ENCODE measurements around the gene YIPF1.

The YIPF1 gene

GRCh38 chr1:53889304-53890298 lies at the start of gene YIPF1:
YIPF1 (minus strand) TSS chr1:53889797; CDS start chr1:53888937, 860 bp downstream.
- H3K27ac ChIP-seq (ENCODE audit: low read depth, low read length): no peak within 1 kb of the TSS
- H3K4me1 ChIP-seq (ENCODE audit: control insufficient read depth, insufficient read depth, low read length): peaks cover 6% of the 10 kb centered on the region

DNA sequence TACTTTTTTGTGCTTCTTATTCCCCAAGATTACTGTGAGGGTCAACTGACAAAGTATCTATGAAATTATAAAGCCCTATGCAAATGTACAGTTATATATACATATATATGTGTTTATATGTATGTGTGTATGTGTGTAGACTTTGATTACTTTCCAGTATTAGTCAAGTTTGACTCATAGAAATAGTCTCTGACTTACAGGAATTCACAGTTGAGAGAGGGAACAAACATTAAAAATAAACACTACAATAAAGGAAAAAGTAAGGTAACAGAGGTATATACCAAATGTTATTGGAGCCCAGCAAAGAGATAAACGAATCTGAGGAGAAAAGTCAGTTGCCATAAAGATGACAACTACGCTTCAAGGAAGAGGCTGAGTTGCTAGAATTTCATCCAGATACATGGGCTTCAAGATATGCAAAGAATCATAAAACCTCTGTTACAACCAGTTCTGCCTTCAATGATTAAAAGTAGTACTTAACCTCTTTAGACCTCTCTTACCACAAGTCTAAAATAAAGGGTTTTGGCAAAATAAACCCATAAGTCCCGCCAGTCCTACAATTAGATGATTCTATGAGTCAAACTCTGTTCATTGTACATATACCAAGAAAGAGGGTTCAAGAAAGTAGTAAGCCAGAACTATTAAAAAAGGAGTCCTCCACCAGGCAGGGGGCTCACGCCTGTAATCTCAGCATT lies 48.7 kb upstream of the YIPF1 start:
- peaks cover 7% of the 10 kb centered on the region for H3K36me3 ChIP-seq (ENCODE audit: control insufficient read depth, insufficient read depth, low read length)
- no peak overlapping the region for H3K27ac ChIP-seq (ENCODE audit: low read depth, low read length)
- H3K9ac ChIP-seq (ENCODE audit: low read depth, low read length): no peak overlapping the region
- peaks cover 6% of the 10 kb centered on the region for H3K9me3 ChIP-seq (ENCODE audit: control insufficient read depth, insufficient read depth, low read length)
- no peak overlapping the region for H3K4me3 ChIP-seq (ENCODE audit: low read depth, low read length)
- no peaks in the 10 kb centered on the region for H3K27me3 ChIP-seq (ENCODE audit: control insufficient read depth, insufficient read depth, low read length)
- peaks cover 3% of the 10 kb centered on the region for H3K4me1 ChIP-seq (ENCODE audit: control insufficient read depth, insufficient read depth, low read length)

More at GRCh38 chr1:53889304-53890298, at the start of gene YIPF1:
- Histone ChIP-seq H3K9me3 (ENCODE audit: control insufficient read depth, insufficient read depth, low read length) (no peaks in the 10 kb centered on the region), H3K36me3 (ENCODE audit: control insufficient read depth, insufficient read depth, low read length) (peaks cover 13% of the 10 kb centered on the region; the same call in 1 of the 2 replicates), H3K4me3 (ENCODE audit: low read depth, low read length) (peak within 1 kb of the TSS; percentile 95), H3K9ac (ENCODE audit: low read depth, low read length) (peak within 1 kb of the TSS; percentile 72), H3K27me3 (ENCODE audit: control insufficient read depth, insufficient read depth, low read length) (no peaks in the 10 kb centered on the region)

DNA sequence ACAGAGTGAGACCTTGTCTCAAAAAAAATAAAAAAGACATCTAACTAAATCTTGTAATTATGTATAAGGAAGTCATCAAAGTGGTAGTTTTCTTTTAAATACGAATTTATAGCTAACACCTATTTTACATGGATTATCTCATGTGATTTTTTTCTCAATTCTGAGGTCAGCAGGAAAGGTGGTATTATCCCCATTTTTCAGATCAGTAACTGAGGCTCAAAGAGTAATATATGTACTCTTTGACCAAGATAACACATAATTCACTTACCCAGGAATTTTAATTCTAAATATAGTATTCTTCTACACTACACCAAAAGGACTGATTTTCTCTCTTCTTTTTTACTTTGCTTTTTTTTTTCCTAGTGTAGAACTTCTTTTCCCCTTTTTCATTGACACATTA lies 46.8 kb upstream of the YIPF1 start:
- Histone ChIP-seq H3K27ac (ENCODE audit: low read depth, low read length) (no peak overlapping the region), H3K36me3 (ENCODE audit: control insufficient read depth, insufficient read depth, low read length) (peaks cover 7% of the 10 kb centered on the region), H3K9me3 (ENCODE audit: control insufficient read depth, insufficient read depth, low read length) (peaks cover 6% of the 10 kb centered on the region), H3K27me3 (ENCODE audit: control insufficient read depth, insufficient read depth, low read length) (no peaks in the 10 kb centered on the region), H3K9ac (ENCODE audit: low read depth, low read length) (no peak overlapping the region), H3K4me1 (ENCODE audit: control insufficient read depth, insufficient read depth, low read length) (no peaks in the 10 kb centered on the region), H3K4me3 (ENCODE audit: low read depth, low read length) (no peak overlapping the region)

GRCh38 chr1:53934170-53934765 lies 44.7 kb upstream of the YIPF1 start:
- H3K27me3 ChIP-seq (ENCODE audit: control insufficient read depth, insufficient read depth, low read length): no peaks in the 10 kb centered on the region
- no peaks in the 10 kb centered on the region for H3K4me1 ChIP-seq (ENCODE audit: control insufficient read depth, insufficient read depth, low read length)
- H3K27ac ChIP-seq (ENCODE audit: low read depth, low read length): no peak overlapping the region
- no peak overlapping the region for H3K4me3 ChIP-seq (ENCODE audit: low read depth, low read length)
- peaks cover 6% of the 10 kb centered on the region for H3K9me3 ChIP-seq (ENCODE audit: control insufficient read depth, insufficient read depth, low read length)
- no peak overlapping the region for H3K9ac ChIP-seq (ENCODE audit: low read depth, low read length)
- H3K36me3 ChIP-seq (ENCODE audit: control insufficient read depth, insufficient read depth, low read length): peaks cover 7% of the 10 kb centered on the region

- Histone ChIP-seq H3K9ac (ENCODE audit: low read depth, low read length) (no peak overlapping the region), H3K4me1 (ENCODE audit: control insufficient read depth, insufficient read depth, low read length) (no peaks in the 10 kb centered on the region), H3K27me3 (ENCODE audit: control insufficient read depth, insufficient read depth, low read length) (no peaks in the 10 kb centered on the region), H3K36me3 (ENCODE audit: control insufficient read depth, insufficient read depth, low read length) (peaks cover 10% of the 10 kb centered on the region; the same call in 1 of the 2 replicates), H3K4me3 (ENCODE audit: low read depth, low read length) (no peak overlapping the region), H3K9me3 (ENCODE audit: control insufficient read depth, insufficient read depth, low read length) (peaks cover 6% of the 10 kb centered on the region), H3K27ac (ENCODE audit: low read depth, low read length) (no peak overlapping the region)
Observed at GRCh38 chr1:53931523-53931922, 41.9 kb upstream of the YIPF1 start.

DNA sequence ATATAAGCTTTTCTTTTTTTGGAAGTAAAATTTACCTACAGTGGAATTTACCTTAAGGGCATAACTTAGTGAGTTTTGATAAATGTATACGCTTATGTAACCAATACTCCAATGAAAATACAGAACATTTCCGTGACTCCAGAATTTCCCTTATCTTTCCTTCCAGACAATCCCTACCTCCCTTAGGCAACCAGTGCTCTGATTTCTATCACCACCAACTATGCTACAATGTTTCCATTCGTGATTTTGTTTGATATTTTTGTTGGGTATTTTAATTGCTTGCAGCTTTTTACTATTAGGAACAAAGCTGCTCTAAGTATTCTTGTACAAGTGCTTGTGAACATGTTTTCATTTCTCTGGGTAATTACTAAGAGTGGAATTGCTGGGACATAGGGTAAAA lies 41.3 kb upstream of the YIPF1 start:
- Histone ChIP-seq H3K4me1 (ENCODE audit: control insufficient read depth, insufficient read depth, low read length) (no peaks in the 10 kb centered on the region), H3K36me3 (ENCODE audit: control insufficient read depth, insufficient read depth, low read length) (peaks cover 10% of the 10 kb centered on the region; the same call in 1 of the 2 replicates)

GRCh38 chr1:53929246-53929960 lies 39.8 kb upstream of the YIPF1 start:
- H3K27ac ChIP-seq (ENCODE audit: low read depth, low read length): no peak overlapping the region
- H3K27me3 ChIP-seq (ENCODE audit: control insufficient read depth, insufficient read depth, low read length): no peaks in the 10 kb centered on the region
- H3K9ac ChIP-seq (ENCODE audit: low read depth, low read length): no peak overlapping the region
- no peaks in the 10 kb centered on the region for H3K4me1 ChIP-seq (ENCODE audit: control insufficient read depth, insufficient read depth, low read length)
- H3K36me3 ChIP-seq (ENCODE audit: control insufficient read depth, insufficient read depth, low read length): peaks cover 7% of the 10 kb centered on the region; the same call in 1 of the 2 replicates
- H3K9me3 ChIP-seq (ENCODE audit: control insufficient read depth, insufficient read depth, low read length): peaks cover 2% of the 10 kb centered on the region
- no peak overlapping the region for H3K4me3 ChIP-seq (ENCODE audit: low read depth, low read length)

More for the DNA sequence above, 41.3 kb upstream of the YIPF1 start:
- no peak overlapping the region for H3K4me3 ChIP-seq (ENCODE audit: low read depth, low read length)
- H3K9me3 ChIP-seq (ENCODE audit: control insufficient read depth, insufficient read depth, low read length): peaks cover 6% of the 10 kb centered on the region
- no peaks in the 10 kb centered on the region for H3K27me3 ChIP-seq (ENCODE audit: control insufficient read depth, insufficient read depth, low read length)
- no peak overlapping the region for H3K27ac ChIP-seq (ENCODE audit: low read depth, low read length)
- H3K9ac ChIP-seq (ENCODE audit: low read depth, low read length): no peak overlapping the region

DNA sequence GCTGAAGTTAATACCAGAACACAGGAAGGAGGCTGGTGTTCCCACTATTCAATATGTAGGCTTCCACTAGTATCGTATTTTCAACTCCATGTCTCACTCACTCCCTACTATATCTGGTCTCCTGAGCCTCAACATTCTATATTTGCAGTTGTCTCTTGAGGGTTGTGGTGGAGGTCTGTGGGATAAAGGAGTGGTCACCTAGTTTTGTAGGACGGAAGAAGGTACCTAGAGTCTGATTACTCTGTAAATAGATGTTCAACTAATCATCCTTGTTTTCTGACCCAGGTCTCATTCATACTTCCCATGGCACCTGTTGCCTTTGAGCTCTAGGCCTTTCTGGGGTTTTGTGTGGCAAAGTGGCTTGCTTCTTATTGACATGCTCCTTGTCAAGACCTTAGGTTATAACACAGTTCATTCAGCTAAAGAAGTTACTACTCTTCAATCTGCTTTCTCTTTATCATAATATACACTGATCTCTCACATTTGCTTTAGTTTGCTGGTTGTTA lies 37.8 kb upstream of the YIPF1 start:
- H3K27ac ChIP-seq (ENCODE audit: low read depth, low read length): no peak overlapping the region
- no peaks in the 10 kb centered on the region for H3K9me3 ChIP-seq (ENCODE audit: control insufficient read depth, insufficient read depth, low read length)
- peaks cover 22% of the 10 kb centered on the region for H3K36me3 ChIP-seq (ENCODE audit: control insufficient read depth, insufficient read depth, low read length)
- H3K4me3 ChIP-seq (ENCODE audit: low read depth, low read length): no peak overlapping the region
- H3K9ac ChIP-seq (ENCODE audit: low read depth, low read length): no peak overlapping the region
- no peaks in the 10 kb centered on the region for H3K4me1 ChIP-seq (ENCODE audit: control insufficient read depth, insufficient read depth, low read length)
- H3K27me3 ChIP-seq (ENCODE audit: control insufficient read depth, insufficient read depth, low read length): no peaks in the 10 kb centered on the region

DNA sequence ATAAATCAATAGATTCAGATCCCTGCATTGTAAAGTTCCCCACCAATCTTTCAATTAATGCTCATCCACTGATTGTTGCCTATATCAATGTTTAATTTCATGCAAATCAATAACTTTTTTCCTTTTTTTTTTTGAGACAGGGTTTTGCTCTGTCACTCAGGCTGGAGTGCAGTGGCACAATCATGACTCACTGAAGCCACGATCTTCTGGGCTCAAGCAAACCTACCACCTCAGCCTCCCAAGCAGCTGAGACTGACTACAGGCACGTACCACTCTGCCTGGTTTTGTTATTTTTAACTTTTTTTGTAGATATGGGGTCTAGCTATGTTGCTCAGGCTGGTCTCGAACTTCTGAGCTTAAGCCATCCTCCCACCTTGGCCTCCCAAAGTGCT lies 30.1 kb upstream of the YIPF1 start:
- no peaks in the 10 kb centered on the region for H3K27me3 ChIP-seq (ENCODE audit: control insufficient read depth, insufficient read depth, low read length)
- no peak overlapping the region for H3K9ac ChIP-seq (ENCODE audit: low read depth, low read length)
- H3K27ac ChIP-seq (ENCODE audit: low read depth, low read length): no peak overlapping the region
- no peaks in the 10 kb centered on the region for H3K9me3 ChIP-seq (ENCODE audit: control insufficient read depth, insufficient read depth, low read length)
- peaks cover 22% of the 10 kb centered on the region for H3K36me3 ChIP-seq (ENCODE audit: control insufficient read depth, insufficient read depth, low read length)
- H3K4me3 ChIP-seq (ENCODE audit: low read depth, low read length): no peak overlapping the region
- peaks cover 5% of the 10 kb centered on the region; the same call in 1 of the 2 replicates for H3K4me1 ChIP-seq (ENCODE audit: control insufficient read depth, insufficient read depth, low read length)

GRCh38 chr1:53918343-53918742 lies 28.7 kb upstream of the YIPF1 start:
- no peak overlapping the region for H3K27ac ChIP-seq (ENCODE audit: low read depth, low read length)
- H3K9me3 ChIP-seq (ENCODE audit: control insufficient read depth, insufficient read depth, low read length): no peaks in the 10 kb centered on the region
- H3K27me3 ChIP-seq (ENCODE audit: control insufficient read depth, insufficient read depth, low read length): no peaks in the 10 kb centered on the region
- H3K4me3 ChIP-seq (ENCODE audit: low read depth, low read length): no peak overlapping the region
- H3K36me3 ChIP-seq (ENCODE audit: control insufficient read depth, insufficient read depth, low read length): peaks cover 16% of the 10 kb centered on the region
- H3K4me1 ChIP-seq (ENCODE audit: control insufficient read depth, insufficient read depth, low read length): peaks cover 19% of the 10 kb centered on the region
- H3K9ac ChIP-seq (ENCODE audit: low read depth, low read length): no peak overlapping the region
